SK-N-DZ (cell line): ENCODE measurements around the gene RTN4R.

Source experiments
- DNase-seq: peaks from one replicate; pipeline ENCODE4 v3.0.0-alpha.2; 2015; ENCODE audit warnings: low spot score

RTN4R gene

DNA sequence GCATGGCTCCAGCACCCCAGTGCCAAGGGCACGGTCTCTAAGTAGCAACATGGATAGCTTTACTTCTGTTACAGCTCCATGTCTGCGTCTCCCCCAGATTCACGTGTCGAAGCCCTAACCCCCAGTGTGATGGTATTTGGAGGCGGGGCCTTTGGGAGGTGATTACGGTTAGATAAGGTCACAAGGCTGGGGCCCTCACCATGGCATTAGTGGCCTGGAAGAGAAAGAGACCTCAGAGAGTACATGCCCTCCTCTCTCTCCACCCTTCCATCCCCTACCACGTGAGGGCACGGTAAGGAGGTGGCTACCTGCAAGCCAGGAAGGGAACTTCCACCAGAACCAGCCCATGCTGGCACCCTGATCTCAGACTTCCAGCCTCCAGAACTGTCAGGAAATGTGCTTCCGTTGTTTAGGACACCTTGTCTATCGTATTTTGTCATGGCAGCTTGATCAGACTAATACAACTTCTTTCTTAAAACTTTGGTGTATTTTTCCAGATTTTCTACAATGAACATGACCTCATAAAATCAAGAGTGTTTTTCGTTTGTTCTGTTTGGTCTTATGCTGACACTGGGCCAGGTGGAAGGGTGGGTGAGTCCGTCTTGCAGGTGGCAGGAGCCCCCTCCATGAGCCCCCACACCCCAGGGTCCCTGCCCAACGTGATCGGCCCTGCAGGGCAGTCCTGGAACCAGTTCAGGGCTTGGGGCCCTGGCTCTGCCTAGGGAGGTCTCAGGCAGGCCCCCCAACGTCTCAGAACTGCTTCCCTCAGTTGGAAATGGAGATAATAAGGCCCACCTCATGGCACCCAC, 10.7 kb downstream of the RTN4R start:
- DNase-seq, result no peak

DNA sequence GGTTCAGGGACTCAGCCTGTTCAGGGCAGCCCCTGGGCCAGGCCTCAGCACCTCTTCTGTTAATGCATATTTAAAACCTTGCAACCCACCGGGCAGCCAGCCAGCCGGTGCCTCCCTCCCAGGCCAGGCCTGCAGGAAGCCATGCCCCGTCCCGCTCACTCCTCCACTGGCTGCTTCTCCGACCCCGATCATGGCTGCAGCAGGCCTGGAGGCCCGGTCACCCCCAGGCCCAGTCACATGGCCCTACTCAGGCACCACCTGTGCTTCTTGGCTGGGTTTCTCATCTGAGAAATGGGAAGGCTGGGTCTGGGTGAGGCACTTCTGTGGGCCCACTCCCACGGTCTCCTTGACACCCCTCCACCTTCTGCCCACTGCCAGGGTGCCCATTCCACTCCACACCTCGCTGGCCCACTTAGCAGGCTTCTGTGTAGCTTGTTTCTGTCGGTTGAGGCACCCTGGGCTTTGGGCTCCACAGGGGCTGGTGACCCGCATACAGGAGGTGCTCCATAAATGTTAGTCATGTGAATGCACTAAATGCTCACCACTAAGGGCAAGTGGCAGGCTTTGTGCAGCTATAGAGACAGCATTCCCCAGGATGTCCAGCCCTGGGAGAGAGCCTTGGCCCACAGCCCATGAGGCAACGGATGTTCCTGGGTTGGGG, 11.4 kb downstream of the RTN4R start:
- DNase-seq, result no peak

DNA sequence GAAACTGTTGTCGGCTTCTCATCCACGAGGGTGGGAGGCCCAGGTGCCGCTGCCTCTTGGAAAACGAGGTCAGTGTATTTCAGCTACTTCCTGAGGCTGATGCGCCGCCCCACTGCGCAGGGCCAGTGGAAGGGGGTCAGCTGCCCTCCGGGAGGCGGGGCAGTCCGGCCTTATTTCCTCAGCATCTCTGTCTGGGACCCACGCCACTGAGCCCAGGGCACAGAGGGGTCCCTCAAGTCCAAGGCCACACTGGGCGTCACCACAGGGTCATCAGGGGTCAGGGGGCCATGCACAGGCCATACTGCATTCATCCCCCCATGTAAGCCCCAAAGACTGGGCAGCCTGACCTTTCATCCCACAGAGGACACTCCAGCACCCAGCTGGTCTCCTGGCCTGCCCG, 12.1 kb downstream of the RTN4R start:
- no peak for DNase-seq

DNA sequence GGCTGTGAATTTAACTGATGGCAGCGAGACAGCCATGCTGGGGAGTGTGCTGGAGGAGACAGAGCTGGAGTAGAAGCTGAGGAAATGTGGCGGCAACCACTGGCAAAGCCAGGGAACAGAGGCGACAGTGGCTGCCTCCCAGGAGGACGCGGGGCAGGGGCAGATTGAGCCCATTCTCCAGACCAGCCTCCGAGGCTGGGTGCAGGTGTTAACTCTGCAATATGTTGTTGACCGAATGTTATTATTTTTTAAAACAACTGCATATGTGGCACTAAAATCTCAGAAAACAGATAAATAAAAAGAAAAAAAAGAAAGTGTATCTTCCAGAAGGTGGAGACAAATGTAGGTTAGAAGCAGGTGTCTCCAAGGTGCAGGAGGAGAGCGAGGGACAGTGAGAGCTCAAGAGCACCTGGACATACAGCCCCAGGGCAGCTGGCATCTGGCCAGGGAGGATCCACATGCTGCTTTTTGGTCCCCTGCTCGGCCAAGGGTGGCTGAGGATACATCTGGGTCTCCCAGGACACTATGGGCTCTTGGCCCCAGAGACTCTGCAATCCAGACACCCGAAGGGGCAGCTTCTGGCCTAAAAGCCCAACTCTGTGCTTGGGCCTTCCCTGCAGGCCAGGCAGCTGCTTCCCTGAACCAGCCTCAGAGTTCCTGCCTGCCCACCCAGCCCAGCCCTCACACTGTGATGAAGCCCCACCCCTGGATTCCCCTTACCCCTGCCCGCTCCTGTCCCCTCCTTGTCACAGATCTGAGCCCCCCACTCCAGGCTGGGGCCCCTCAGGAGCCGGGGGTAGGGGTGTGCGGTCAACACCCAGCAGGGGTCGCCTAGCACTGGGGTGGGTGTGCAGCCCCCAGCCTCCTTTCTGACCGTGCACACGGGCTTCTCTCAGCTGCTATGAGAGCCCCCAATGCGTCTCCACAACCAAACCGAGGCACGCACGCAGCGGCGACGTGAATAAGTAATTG, 12.9 kb downstream of the RTN4R start:
- no peak for DNase-seq

DNA sequence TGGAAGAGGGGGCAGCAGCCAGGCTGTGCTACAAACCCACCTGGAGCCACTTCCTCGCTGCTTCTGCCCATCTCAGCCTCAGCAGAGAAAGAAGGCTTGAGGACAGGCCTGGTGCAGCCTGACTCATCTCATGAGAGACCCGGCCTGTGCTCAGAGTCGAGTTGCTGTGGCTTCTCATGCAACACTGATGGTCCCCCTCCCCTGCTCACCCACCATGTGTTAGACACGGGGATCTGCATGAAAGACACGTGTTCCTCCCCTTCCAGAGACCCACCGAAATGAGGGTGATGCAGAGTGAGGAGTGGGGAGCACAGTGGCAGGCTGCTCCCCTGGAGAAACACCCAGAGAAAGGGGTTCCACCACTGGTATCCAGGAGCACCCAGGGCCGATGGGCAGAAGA, 15.0 kb downstream of the RTN4R start:
- DNase-seq, result no peak

DNA sequence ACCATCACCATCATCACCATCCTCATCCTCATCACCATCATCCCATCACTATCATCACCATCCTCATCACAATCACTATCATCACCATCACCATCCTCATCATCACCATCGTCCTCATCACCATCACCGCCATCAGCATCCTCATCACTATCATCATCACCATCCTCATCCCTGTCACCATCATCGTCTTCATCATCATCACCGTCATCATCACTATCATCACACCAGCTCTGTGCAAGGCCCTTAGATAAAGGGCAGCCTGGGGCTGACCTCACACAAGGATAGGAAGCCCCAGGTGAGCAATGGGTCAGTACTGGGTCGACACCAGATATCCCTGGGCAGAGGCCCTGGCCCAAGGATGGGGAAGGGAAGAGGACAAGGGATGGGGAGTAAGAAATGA, 16.1 kb downstream of the RTN4R start:
- DNase-seq, result no peak

DNA sequence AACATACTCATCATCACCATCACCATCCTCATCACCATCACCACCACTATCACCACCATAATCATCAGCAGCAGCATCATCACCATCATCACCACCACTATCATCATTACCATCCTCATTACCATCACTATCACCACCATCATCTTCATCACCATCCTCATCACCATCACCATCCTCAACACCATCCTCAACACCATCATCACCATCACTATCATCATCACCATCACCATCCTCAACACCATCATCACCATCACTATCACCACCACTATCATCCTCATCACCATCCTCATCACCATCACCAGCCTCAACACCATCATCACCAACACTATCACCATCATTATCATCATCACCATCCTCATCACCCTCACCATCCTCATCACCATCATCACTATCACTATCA, 16.6 kb downstream of the RTN4R start:
- DNase-seq, result no peak

DNA sequence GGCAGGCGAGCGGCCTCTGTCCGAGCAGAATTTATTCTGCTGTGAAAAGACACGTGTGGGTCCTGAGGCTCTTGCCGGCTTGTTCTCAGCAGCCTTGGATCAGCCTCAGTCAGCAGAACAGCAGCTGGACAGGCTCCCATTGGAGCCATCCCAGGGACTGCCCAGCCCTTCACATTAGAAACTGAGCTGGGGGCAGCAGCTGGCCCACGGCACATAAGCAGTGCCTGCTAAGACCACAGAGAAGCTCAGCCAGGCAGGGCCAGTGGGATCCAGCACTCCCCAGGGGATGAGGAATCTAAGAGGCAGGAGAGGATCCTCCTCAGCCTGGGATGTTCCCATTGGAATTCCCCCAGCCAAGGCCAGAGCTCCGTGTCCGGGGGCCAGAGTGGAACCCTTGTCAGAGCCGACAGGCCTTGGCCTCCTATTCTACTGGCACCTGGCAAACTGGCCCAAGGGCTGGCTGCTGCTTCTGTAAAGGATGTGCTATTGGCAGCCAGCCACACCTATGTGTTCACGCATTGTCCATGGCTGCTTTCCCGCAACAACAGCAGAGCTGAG, 18.2 kb downstream of the RTN4R start:
- DNase-seq, result no peak

DNA sequence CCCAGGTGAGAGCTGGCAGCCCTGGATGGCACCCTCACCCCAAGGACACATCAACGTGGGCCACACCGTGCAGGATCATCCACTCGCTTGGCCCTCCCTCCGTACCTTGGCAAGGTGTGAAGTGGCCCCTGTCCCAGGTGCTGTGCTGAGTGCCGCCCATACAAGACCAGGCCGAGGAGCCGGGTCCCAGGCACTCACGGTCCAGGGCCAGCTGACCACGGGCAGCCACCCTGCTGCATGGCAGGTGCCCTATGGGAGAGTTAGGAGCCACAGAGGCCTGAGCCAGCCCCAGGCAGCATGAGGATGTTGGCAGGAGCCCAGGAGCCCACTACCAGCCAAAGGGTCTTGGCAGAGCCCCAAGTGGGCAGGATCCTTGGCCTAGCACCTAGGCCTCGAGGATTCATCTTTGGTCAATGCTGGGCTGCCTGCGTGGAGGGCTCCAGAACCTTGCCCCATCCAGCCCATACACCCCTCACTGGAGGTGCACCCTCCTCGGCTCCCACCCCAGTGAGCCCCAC, 19.6 kb downstream of the RTN4R start:
- DNase-seq, result no peak

DNA sequence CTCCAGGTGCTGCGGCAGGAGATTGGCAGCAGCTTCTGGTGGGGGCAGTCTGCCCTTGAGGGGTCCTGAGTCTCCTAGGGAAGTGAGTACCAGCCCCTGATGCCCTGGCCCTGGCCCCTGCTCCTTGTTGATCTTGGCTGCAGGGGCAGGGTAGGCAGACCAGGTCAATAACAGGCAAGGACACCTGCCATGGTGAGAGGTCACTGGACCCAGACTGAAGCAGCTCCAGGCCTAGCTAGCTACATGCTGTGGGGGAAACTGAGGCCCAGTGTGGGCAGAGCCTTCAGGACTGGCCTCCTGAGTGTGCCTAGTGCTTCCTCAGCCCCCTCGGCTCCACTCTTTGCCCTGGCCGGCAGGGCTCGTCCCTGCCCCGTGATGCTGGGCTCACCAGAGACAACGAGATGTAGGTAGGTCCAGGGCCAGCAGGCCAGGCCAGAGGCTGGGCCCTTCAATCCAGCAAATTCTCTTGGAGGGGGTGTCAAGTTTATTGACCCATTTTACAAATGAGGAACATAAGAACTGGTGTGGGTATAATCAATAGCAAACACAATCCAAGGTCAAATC, 20.4 kb downstream of the RTN4R start:
- DNase-seq, result no peak

DNA sequence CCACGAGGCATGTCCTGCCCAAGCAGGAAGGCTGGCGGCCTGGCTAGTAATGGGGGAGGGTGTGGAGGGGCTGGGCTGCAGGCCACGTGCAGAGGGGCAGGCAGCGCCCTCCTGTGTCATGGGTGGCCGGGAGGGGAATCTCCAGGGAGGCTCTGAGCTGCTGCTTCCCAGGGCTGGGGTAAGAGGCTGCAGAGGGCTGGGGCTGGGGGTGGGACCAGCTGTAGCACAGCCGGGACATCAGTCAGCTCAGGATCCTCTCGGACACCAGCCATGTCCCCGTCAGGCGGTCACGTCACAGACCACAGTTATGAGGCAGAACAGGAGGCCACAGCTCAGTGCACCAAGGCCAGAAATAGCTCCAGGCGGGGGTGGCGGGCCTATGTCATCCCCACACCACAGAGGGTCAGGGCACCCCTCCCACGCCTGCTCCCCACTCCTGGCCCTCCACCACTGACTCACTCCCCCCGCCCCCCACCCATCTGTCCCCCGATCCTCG, 21.1 kb downstream of the RTN4R start:
- DNase-seq, result peak; percentile 62

DNA sequence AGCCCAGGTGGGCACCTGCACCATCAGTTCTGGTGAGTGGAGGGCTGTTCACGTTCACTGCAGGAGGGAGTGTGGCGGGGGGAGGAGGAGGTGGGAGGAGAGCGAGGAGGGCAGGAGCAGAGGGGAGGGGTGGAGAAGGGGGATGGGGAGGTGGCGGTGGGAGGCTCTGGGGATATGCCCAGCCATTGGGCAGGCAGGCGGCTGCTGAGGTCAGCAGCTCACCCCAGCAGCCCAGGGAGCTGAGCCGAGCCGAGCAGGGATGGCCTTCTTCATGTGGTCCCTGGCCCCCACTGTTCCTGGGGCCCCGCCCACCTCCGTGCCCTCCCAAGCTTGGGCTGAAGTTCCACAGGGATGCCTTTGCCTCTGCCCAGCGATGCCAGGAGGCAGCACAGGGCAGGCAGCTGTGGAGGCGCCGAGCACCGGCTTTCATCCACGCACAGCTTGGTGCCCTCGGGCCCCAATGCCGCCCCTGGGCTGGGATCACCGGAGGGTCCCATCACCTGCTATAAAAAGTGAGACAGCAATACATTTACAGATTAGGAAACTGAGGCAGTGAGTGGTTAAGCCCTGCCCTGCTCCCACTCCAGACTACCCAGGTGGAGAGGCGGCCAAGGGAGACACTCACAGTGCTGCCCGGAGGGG, 21.6 kb downstream of the RTN4R start:
- DNase-seq, result peak; percentile 37

DNA sequence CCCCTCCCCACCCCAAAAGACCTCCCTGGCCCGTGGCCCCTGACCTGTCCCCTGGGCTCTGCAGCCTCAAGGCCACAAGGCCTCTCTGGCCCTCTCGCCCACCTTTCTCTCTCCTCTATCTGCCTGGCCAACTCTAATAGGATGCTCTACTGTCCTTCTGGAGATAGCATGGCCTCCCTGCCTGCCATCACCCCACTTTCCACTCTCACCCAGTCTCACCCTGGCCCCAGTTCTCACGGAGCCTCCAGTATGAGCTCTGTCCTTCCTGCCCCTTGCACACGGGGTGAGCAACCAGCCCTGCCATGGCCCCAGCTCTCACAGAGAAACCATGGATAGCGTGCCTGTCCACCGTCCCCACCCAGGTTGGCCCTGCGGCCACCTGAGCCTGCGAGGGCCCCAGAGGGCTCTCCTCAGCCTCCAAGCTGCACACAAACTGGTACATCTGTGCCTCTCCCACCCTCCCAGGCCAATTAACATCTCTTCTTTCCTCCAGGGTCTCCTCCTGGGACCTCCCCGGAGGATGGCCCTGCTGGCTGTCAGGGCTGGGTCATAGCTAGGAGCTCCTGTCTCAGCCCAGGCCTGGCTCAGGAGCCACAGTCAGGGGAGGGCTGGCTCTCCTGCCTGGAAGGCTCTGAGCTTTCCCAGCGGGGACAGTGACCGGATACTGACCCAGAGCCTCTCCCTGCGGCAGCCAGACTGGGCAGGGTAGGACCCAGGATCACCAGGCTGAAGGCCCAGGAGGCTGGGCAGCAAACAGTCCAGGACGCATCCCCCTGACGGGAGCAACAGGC, 22.3 kb downstream of the RTN4R start:
- DNase-seq, result peak; percentile 46

DNA sequence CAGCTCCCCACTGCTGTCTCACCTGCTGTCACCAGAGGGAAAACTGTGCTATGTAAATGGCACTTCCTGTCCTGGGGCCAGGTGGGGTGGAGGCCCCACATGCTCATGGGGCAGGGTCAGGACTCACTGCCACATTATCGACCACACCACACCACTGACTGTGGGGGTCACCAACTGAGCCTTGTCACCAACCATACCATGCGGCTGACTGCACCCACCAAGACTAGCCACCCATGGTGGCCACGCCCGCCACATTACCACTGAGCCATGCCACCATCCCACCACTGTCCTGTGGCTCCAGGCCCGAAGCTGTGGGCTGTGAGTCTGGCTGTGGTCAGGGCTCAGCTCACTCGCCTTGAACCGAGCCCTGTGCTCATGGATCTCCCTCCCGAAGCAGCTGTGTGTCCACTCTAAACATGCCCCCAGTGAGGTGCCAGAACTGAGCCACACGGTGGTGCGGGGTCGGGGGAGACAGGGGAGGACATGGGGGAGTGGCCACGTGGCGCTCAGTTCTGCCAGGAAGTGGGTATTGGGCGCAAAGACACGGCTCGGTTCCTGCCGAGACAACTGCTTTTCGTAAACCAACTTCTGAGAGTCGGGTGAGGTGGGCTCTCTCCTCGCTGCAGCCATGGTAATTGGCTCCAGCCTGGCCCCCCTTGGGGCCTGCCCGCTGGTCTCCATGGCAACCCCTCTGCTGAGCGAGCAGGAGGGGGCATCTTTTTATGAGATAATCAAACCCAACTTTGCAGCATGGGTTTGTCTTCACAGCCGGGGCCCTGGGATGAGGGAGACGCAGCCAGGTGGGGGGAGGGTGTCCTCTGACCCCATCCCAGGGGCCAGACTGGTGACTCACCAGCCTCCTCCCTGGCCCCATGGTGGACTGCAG, 23.2 kb downstream of the RTN4R start:
- DNase-seq, result peak; percentile 59

DNA sequence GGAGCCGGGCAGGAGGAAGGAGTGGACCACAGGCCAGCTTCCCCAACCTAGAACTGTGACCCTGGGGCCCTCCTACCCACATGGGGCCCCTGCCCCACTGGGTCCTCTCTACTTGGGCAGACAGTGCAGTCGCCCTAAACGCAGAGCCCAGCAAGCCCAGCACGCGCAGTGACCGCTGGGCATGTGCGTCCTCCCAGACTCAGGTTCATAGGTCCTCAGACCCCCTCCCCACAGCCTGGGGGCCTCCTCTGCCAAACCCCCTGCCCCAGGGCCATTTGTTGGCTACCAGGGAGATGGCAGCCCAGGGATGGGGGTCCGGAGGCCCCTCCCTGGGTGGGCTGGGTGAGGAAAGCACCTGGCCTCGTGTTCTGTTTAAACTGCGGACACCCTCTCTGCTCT, 23.9 kb downstream of the RTN4R start:
- no peak for DNase-seq

DNA sequence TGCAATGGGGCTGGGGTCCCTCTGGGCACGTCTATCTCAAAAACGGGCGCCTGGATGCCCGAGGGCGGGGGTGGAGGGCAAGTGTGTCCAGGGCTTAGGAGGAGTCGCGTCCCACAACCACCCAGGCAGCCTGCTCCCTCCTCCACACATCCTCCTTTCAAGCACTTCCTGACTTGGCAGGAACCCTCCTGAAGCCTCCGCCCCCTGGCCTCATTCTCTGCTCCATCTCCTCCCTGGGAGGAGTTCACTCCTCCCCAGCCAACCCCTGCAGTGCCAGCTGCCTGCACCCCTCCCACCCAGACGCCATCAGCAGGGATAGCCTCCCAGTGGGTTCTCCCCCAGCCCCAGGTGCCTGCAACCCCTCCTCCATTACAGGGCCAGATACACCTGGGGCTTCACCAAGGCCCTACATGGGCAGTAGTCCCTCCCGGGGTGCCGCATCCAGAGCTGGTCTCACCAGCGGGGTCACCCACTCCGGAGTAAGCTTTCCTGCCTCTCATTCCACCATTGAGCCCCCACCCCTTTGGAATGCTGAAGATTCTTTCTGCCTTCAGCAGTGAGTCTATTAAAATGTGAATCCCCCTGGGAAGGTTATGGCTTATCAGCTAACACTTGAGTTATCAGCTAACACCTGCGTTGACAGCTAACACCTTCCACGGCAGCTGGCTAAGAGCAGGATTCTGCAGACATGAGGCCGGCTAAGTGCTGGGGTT, 24.4 kb downstream of the RTN4R start:
- peak; percentile 75 for DNase-seq

DNA sequence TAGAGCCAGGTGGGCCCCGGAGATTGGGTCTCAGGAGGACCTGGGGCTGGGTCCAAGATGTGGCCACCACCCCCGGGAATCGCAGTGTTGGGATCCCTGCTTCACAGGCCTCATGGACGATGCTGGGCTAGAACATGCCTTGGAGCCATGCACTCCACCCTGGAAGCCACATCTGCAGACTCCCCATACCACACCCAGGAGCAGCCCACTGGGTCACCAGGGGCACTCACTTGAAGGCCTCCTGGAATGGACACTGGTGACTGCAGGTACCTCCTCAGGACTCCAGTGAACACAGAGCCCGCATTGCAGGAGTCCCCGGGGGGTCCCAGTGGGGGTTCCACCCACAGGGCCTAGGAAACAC, 25.0 kb downstream of the RTN4R start:
- no peak for DNase-seq
